GM10266 (cell line): ENCODE results near the gene CLTCL1.

Experiments
- DNase-seq: peaks from one replicate; pipeline ENCODE4 v3.0.0; 2012; ENCODE audit errors: extremely low spot score
- TF ChIP-seq, protein P1 (sequence below): IDR thresholded peaks from 2 replicates; pipeline ENCODE4 v1.5.1; 2012; ENCODE audit warnings: mild to moderate bottlenecking, low read depth; ENCODE audit not compliant: control insufficient read depth, insufficient read depth; ENCODE audit errors: missing control alignments

The CLTCL1 gene

DNA sequence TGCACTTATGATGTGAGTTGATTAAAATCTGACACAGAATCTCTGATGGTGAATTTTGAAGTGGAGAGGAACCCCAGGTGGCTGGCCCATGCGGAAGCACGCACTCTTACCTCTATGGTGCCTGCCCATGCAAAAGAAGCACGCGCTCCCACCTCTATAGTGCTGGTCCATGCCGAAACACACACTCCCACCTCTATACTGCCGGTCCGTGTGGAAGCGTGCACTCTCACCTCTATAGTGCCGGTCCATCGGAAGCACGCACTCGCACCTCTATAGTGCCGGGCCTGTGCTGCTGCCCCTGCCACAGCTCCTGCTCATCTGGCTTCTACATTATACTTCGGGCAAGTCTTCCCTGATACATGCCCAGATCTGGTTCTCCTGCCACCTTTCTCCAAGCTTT, 76.2 kb downstream of the CLTCL1 start:
- DNase-seq, result no peak
- TF ChIP-seq, protein P1, sequence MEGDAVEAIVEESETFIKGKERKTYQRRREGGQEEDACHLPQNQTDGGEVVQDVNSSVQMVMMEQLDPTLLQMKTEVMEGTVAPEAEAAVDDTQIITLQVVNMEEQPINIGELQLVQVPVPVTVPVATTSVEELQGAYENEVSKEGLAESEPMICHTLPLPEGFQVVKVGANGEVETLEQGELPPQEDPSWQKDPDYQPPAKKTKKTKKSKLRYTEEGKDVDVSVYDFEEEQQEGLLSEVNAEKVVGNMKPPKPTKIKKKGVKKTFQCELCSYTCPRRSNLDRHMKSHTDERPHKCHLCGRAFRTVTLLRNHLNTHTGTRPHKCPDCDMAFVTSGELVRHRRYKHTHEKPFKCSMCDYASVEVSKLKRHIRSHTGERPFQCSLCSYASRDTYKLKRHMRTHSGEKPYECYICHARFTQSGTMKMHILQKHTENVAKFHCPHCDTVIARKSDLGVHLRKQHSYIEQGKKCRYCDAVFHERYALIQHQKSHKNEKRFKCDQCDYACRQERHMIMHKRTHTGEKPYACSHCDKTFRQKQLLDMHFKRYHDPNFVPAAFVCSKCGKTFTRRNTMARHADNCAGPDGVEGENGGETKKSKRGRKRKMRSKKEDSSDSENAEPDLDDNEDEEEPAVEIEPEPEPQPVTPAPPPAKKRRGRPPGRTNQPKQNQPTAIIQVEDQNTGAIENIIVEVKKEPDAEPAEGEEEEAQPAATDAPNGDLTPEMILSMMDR, result no peak

DNA sequence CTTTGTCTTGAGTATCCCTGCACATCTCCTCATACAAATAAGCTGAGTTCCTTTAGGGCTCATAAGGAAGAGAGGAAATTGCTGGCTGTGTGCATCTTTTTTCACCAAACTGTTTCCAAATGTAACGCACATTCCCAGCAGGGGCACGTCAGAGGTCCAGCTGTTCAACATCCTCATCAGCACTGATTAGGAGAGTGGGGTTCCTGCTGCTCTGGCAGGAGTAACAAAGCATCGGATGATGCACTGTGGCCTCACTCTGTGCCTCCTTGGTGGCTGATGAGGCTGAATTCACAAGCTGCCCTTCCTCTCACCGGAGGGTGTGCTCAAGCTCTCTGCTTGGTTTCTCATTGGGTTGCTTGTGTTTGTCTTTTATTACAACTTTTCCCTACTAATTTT, 77.4 kb downstream of the CLTCL1 start:
- TF ChIP-seq, protein P1, result no peak
- DNase-seq, result no peak

DNA sequence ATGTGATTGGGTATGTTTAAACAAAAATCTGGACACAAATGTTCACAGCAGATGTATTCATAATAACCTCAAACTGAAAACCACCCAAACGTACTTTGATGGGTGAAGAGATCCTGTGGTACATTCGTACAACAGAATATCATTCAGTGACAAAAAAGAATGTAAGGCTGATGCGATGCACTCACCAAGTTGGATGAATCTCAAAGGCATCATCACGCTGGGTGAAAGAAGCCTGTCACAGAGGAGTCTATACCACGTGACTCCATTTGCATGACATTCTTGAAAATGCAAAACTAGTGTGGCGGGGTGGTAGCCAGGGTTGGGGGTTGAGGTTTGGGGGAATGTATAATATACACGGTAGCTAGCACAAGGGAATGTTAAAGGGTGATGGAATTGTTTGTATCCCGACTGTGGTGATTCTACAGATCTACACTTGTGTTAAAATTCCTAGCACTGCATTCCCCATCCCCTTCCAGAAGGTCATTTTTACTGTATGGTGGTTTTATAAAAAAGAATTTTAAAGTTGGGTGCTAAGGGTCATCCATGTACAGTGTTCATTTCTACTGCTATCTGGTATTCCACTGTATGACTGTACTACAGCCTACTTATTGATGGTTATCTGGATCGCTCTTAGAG, 78.0 kb downstream of the CLTCL1 start:
- DNase-seq, result no peak

DNA sequence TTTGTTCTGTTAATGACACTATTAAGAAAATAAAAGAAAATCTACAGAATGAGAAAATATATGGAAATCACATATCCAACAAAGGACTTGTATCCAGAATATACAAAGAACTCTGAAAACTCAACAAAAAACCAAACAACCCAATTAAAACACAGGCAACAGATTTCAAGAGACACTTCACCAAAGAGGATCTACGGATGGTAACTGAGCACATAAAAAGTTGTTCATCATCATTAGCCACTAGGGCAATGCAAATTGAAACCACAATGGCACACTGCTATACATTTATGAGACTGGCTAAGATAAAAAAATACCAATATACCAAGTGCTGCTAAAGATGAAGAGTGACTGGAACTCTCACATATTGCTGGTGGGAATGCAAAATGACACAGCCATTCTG, 78.5 kb downstream of the CLTCL1 start:
- TF ChIP-seq, protein P1, result no peak
- DNase-seq, result no peak

More for the DNA sequence above, 78.0 kb downstream of the CLTCL1 start:
- TF ChIP-seq, protein P1, result no peak

DNA sequence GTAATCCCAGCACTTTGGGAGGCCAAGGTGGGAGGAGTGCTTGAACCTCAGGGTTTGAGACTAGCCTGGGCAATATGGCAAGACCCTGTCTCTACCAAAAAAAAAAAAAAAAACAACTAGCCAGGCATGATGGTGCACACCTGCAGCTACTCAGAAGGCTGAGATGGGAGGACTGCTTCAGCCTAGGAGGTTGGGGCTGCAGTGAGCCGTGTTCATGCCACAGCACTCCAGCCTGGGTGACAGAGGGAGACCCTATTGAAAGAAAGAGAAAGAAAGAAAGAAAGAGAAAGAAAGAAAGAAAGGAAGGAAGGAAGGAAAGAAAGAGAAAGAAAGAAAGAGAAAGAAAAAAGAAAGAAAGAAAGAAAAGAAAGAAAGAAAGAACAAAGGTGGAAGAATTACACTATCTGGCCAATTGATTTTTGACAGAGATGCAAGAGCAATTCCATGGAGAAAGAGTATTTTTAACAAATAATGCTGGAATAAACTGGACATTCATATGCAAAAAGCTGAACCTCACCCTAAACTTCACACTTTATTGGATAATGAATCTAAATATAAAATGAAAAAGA, 79.1 kb downstream of the CLTCL1 start:
- no peak for DNase-seq
- TF ChIP-seq, protein P1, result no peak

DNA sequence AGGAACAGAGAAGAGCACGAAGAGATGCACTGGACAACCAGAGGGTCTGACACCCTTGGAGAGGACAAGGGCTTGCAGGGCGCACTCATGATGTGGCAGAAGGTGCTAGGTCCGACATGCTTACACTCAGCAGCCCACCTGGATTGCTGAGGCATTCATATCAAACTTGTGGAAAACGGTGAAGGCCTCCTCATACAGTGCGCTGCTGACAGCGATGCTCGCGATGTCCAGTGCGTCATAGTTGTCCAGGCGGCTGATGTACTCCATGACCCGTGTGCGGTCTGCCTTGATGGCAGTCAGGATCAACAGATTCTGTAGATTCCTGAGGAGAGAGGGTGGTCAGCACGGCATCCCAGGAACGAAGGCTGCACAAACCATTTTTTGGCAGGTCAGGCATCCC, 81.3 kb downstream of the CLTCL1 start:
- TF ChIP-seq, protein P1, result no peak
- DNase-seq, result no peak

DNA sequence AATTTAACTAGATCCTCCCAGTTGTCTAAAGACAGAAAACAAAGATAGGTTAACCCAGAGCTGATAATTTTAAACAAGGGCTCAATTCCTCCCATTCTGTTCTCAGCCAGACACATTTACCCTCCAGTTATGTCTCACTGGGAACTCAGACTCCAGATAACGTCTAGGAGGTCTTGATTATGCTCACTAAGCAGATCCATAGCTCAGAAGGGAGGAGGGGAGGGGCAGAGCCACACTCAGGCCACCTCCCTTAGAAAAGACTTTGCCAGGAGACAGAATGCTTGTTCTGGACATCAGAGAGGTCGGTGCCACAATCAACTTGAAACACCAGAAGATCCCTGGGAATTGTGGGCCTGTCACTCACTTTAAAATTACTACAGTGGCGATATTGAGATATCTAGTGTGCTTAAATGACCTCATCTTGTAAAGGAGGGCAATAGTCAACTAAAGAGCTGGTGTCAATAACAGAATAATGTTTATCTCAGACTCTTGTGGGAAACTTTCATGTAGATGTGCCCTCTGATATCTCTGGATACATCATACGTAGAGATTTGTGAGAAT, 83.2 kb downstream of the CLTCL1 start:
- TF ChIP-seq, protein P1, result no peak
- DNase-seq, result no peak
